Measurements from ENCODE around the gene MTHFSD.

DNA sequence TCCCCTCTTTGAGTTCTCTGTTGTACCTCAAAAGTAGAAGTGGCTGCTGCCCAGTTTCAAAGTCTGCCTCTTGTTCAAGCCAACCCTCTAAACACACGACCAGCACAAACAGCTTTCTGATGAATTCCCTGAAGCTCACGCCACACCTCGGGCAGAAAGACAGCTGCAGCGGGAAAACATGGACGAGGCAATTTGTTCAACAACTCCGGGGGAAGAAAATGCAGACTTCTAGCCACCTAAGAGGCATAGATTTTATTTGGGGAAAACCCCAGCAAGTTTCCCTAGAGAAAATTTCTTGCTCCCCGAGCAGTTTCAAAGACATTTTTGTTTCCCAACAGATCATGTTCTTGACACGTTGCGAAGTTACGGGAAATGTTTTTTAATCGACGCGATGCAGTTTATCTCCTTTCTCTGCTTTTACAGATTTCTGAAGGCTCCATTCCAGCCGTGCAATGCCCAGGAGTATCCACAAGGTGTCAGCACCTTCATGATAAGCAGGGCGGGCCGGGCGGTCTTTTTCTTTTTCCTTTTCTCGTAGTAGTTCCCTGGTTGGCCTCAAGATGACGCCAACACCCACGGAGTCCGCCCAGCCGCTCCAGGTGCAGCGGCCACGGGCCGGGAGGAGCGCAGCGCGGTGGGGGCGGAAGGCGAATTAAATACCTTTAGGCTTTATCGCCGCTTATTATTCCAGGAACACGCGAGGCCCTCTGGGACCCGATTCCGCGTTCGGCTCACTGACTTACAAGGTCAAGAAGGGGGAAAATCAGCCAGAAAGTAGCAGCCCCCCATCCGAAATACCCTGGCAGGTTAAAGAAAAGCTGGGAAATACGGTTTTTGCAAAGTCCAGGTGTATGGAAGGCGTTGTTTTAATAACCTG is 8.7 kb upstream of the MTHFSD start:
- TF ChIP-seq, protein P1, sequence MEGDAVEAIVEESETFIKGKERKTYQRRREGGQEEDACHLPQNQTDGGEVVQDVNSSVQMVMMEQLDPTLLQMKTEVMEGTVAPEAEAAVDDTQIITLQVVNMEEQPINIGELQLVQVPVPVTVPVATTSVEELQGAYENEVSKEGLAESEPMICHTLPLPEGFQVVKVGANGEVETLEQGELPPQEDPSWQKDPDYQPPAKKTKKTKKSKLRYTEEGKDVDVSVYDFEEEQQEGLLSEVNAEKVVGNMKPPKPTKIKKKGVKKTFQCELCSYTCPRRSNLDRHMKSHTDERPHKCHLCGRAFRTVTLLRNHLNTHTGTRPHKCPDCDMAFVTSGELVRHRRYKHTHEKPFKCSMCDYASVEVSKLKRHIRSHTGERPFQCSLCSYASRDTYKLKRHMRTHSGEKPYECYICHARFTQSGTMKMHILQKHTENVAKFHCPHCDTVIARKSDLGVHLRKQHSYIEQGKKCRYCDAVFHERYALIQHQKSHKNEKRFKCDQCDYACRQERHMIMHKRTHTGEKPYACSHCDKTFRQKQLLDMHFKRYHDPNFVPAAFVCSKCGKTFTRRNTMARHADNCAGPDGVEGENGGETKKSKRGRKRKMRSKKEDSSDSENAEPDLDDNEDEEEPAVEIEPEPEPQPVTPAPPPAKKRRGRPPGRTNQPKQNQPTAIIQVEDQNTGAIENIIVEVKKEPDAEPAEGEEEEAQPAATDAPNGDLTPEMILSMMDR (IDR thresholded peaks at IDR 0.05): peak; percentile 100
- TF ChIP-seq POLR2A (IDR thresholded peaks at IDR 0.05): peak in 1 of 2 donors; percentile 12
